D721Med (cell line): ENCODE results near the gene SRPK3.

ENCODE experiments used
- DNase-seq: peaks from one replicate; pipeline ENCODE4 v3.0.0; 2011; ENCODE audit warnings: low spot score; ENCODE audit not compliant: insufficient read length
- FAIRE-seq: peaks from 2 replicates; lab custom pipeline; 2011; peaks lifted over from hg19 to GRCh38; lab: Jason Lieb, UNC
- TF ChIP-seq, protein P1 (sequence below): IDR thresholded peaks from 2 replicates; pipeline ENCODE4 v1.5.1; 2012; ENCODE audit warnings: mild to moderate bottlenecking, control low read depth; ENCODE audit not compliant: insufficient read depth; ENCODE audit errors: missing control alignments

SRPK3 gene

GRCh38 chrX:153780678-153781427 is at the start of gene SRPK3:
Gene SRPK3, plus strand, starts transcription at chrX:153781041. Its CDS starts 46 bp downstream, at chrX:153781087.
- TF ChIP-seq, protein P1, sequence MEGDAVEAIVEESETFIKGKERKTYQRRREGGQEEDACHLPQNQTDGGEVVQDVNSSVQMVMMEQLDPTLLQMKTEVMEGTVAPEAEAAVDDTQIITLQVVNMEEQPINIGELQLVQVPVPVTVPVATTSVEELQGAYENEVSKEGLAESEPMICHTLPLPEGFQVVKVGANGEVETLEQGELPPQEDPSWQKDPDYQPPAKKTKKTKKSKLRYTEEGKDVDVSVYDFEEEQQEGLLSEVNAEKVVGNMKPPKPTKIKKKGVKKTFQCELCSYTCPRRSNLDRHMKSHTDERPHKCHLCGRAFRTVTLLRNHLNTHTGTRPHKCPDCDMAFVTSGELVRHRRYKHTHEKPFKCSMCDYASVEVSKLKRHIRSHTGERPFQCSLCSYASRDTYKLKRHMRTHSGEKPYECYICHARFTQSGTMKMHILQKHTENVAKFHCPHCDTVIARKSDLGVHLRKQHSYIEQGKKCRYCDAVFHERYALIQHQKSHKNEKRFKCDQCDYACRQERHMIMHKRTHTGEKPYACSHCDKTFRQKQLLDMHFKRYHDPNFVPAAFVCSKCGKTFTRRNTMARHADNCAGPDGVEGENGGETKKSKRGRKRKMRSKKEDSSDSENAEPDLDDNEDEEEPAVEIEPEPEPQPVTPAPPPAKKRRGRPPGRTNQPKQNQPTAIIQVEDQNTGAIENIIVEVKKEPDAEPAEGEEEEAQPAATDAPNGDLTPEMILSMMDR: no peak
- FAIRE-seq: no peak
- no peak for DNase-seq

DNA sequence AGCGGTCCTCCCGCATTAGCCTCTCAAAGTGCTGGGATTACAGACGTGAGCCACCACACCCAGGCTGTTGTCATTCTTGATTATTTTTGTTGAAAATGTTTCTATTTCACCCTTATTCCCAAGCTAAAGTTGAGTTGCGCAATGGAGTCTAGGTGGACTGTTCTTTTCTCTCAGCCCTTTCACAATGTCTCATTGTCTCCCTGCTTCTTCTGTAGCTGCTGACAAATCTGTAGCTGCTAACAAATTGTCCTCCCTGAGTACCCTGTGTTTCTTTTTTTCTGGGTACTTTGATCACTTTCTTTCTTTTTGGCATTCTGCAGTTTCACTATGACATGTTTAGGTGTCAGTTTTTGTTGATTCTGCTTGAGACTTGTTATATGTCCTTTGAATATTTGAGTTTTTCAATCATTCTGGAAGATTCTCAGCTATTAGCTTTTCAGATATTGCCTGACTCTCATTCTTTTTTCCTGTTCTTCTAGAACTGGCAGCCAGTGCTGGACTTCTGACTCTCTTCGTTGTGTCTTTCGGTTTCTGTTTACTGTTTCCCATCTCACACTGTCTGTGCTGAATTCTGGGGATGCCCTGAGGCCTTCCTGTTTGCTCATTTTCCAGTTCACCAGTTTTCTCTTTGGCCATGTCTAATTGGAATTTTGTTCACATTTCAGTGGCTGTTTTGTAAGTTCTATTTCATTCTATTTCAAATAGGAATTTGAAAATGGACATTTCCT is 49.6 kb upstream of the SRPK3 start:
- TF ChIP-seq, protein P1: no peak
- DNase-seq: no peak
- no peak for FAIRE-seq

GRCh38 chrX:153731845-153732215 is 49.0 kb upstream of the SRPK3 start:
- TF ChIP-seq, protein P1: no peak
- no peak for DNase-seq
- FAIRE-seq: no peak

DNA sequence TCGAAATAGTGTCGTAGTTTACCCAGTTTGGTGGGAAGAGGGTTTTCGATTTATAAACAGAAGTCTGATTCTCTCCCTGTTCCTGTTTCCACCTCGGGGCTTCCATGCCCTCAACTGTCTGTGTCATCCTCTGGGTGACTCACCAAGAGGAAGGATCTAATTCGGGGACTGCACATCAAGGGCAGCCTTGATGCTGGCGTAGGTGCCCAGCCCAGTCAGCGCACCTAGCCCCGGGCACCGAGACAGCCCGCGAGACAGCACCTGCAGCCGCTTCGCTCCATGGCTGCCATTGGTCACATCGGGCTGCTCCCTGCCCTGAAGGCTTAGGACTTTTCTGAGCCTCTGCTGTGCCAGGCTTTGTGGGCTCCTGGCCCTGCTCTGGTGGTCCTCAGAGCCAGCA is 48.4 kb upstream of the SRPK3 start:
- TF ChIP-seq, protein P1: no peak
- no peak for FAIRE-seq
- DNase-seq: no peak

DNA sequence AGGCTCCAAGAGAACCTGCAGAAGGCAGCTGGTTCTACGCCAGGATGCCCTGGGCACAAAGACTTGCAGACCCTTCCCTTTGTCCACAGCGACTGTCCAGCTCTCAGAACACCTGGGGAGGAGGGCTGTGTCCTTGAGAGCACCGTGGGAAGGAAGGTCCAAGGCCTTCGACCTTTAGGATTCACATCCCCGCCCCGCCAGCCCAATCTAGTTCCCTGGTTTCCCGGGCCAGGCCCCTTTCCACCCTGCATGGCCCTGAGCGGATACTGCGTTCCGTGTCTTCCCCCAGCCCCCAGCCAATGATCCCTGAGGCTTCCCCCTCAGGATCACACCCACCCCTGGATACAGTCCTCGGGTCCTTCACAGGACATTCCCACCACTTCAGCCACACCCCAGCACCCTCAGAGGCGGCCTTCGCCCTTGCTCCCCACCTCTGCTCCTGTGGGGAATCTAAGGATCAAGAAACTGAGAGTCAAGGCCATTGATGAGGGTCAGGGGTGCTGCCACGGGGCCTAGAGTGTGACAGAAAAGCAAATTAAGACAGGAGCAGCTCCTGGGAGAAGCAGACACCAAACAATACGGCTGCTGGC is 47.1 kb upstream of the SRPK3 start:
- FAIRE-seq (no peak), DNase-seq (no peak)

GRCh38 chrX:153734871-153735270 is 46.0 kb upstream of the SRPK3 start:
- TF ChIP-seq, protein P1: no peak
- DNase-seq: no peak
- FAIRE-seq: no peak

More for the DNA sequence above, 47.1 kb upstream of the SRPK3 start:
- TF ChIP-seq, protein P1: no peak
